HEK293 (cell line): ENCODE measurements around the gene ECE1.

ENCODE experiments used
- CTCF ChIP-seq: fragments of 450-650 bp; formaldehyde crosslinking; IDR thresholded peaks from 2 replicates; pipeline ENCODE4 v1.5.1; 2016; ENCODE audit warnings: missing biosample characterization, missing genetic modification characterization
- INSM2 ChIP-seq: fragments of 450-650 bp; formaldehyde crosslinking; IDR thresholded peaks from 2 replicates; pipeline ENCODE4 v1.5.1; 2016; ENCODE audit warnings: missing biosample characterization, missing genetic modification characterization
- ZNF274 ChIP-seq, 2 experiments: fragments of 200-500 bp in 1 of 2; fragments of 450-650 bp in 1 of 2; sonication (Bioruptor generic) in 1 of 2; formaldehyde crosslinking in 1 of 2; IDR thresholded peaks; 2 replicates each; pipeline versions ENCODE4 v1.5.1 to v1.6.1; 2014 to 2016; ENCODE audit warnings: borderline replicate concordance in 1 of 2, inconsistent platforms in 1 of 2, low read length in 1 of 2, missing biosample characterization in 1 of 2, missing genetic modification characterization in 1 of 2
- ZNF335 ChIP-seq: fragments of 450-650 bp; formaldehyde crosslinking; conservative IDR thresholded peaks from 2 replicates; pipeline ENCODE4 v1.5.1; 2016; ENCODE audit warnings: missing biosample characterization, missing genetic modification characterization

- TF ChIP-seq CTCF (tag by site-specific recombination) (no peak), ZNF274 (IDR thresholded peaks at IDR 0.05; ENCODE audit: low read length) (no peak), ZNF274 (tag by site-specific recombination; IDR thresholded peaks at IDR 0.05; ENCODE audit: borderline replicate concordance) (no peak), INSM2 (no peak), ZNF335 (tag by site-specific recombination) (no peak)
Measured at GRCh38 chr1:21331752-21332478, 41.7 kb upstream of the ECE1 start.
